DMS53 treated with DMSO at 0.1 percent for 48 hours (cell line): ENCODE data around the gene GAMT.
A peak's percentile ranks its signal among the peaks of the same experiment; 100 is the strongest.

Experiments used
- DNase-seq: peaks from one replicate; lab custom pipeline; 2025; ENCODE audit not compliant: unreplicated experiment; lab: John Stamatoyannopoulos, UW

The GAMT gene

GRCh38 chr19:1386945-1387683 is 14.2 kb downstream of the GAMT start:
- DNase-seq: no peak

GRCh38 chr19:1385816-1386215 is 15.5 kb downstream of the GAMT start:
- no peak for DNase-seq

- no peak for DNase-seq
These were observed 16.7 kb downstream of the GAMT start for GRCh38 chr19:1384478-1385110.

GRCh38 chr19:1384085-1384462 is 17.3 kb downstream of the GAMT start:
- no peak for DNase-seq

GRCh38 chr19:1383312-1384084 is 17.8 kb downstream of the GAMT start, which contains the start of gene NDUFS7:
Gene NDUFS7 (plus strand): TSS chr19:1383907. CDS start chr19:1383927, 20 bp downstream.
- DNase-seq: peak; percentile 38

GRCh38 chr19:1383017-1383311 is 18.4 kb downstream of the GAMT start:
- no peak for DNase-seq

GRCh38 chr19:1382250-1382649 is 19.1 kb downstream of the GAMT start:
- no peak for DNase-seq

- no peak for DNase-seq
These were observed 21.3 kb downstream of the GAMT start for GRCh38 chr19:1379961-1380489.

GRCh38 chr19:1379126-1379905 is 22.0 kb downstream of the GAMT start:
- DNase-seq: no peak

- DNase-seq: no peak
These were observed 23.2 kb downstream of the GAMT start for GRCh38 chr19:1377965-1378785.

GRCh38 chr19:1377176-1377964 is 24.0 kb downstream of the GAMT start:
- no peak for DNase-seq

- DNase-seq: no peak
These were observed 24.9 kb downstream of the GAMT start for GRCh38 chr19:1376415-1376805.

- no peak for DNase-seq
These were observed 27.1 kb downstream of the GAMT start for GRCh38 chr19:1374250-1374577.

GRCh38 chr19:1373534-1374249 is 27.6 kb downstream of the GAMT start:
- no peak for DNase-seq

GRCh38 chr19:1373042-1373533 is 28.3 kb downstream of the GAMT start:
- DNase-seq: no peak

GRCh38 chr19:1370579-1371361 is 30.6 kb downstream of the GAMT start:
- peak; percentile 38 for DNase-seq

GRCh38 chr19:1369214-1369805 is 32.0 kb downstream of the GAMT start:
- DNase-seq: no peak
